Liver (tissue), 9 donors: ENCODE results near the gene SLC16A4. TPM values are rescaled to one million over a fixed set of nuclear protein-coding genes. Genes with fewer than 3 reads are reported as not detected.

Experiments
- DNase-seq: peaks from one replicate; pipeline ENCODE4 v3.0.0-alpha.2; 2017; ENCODE audit warnings: low spot score
- H3K27ac ChIP-seq, 2 donors: one replicate each; pipeline ENCODE4 v1.7.0; 2013; ENCODE audit warnings: inconsistent platforms in 2 of 2, low read length in 2 of 2, control low read depth in 1 of 2, low read depth in 1 of 2, mild to moderate bottlenecking in 1 of 2
- H3K27me3 ChIP-seq, 4 donors: one replicate each; pipeline versions ENCODE4 v1.6.1 to v1.7.0; 2013; ENCODE audit warnings: low read length in 3 of 4, inconsistent platforms in 1 of 4, mild to moderate bottlenecking in 1 of 4, moderate library complexity in 1 of 4; ENCODE audit not compliant: control insufficient read depth in 4 of 4, insufficient read depth in 4 of 4
- H3K36me3 ChIP-seq, 4 donors: one replicate each; pipeline versions ENCODE4 v1.6.1 to v1.7.0; 2013; ENCODE audit warnings: low read length in 3 of 4, mild to moderate bottlenecking in 3 of 4, low read depth in 1 of 4, moderate library complexity in 1 of 4; ENCODE audit not compliant: control insufficient read depth in 4 of 4, insufficient read depth in 3 of 4
- H3K4me1 ChIP-seq, 4 donors: one replicate each; pipeline versions ENCODE4 v1.6.1 to v1.7.0; 2013; ENCODE audit warnings: low read length in 3 of 4, mild to moderate bottlenecking in 3 of 4, moderate library complexity in 1 of 4; ENCODE audit not compliant: control insufficient read depth in 4 of 4, insufficient read depth in 4 of 4
- H3K4me3 ChIP-seq, 3 donors: one replicate each; pipeline versions ENCODE4 v1.6.1 to v1.7.0; 2013; ENCODE audit warnings: low read length in 3 of 3, control low read depth in 1 of 3, low read depth in 1 of 3, mild to moderate bottlenecking in 1 of 3
- H3K9ac ChIP-seq, 2 donors: one replicate each; pipeline ENCODE4 v1.7.0; 2013; ENCODE audit warnings: low read length in 2 of 2, mild to moderate bottlenecking in 2 of 2, moderate library complexity in 2 of 2, control low read depth in 1 of 2, low read depth in 1 of 2
- H3K9me3 ChIP-seq, 4 donors: one replicate each; pipeline versions ENCODE4 v1.6.1 to v1.7.0; 2013; ENCODE audit warnings: low read length in 3 of 4; ENCODE audit not compliant: control insufficient read depth in 4 of 4
- ATF3 ChIP-seq: IDR thresholded peaks from 2 replicates; pipeline ENCODE4 v1.6.1; 2016; ENCODE audit warnings: antibody characterized with exemption
- CTCF ChIP-seq: fragments of 150-350 bp; IDR thresholded peaks from 2 replicates; pipeline ENCODE4 v1.5.1; 2017; ENCODE audit warnings: improper control_type of control experiment, low read depth, low read length; ENCODE audit not compliant: missing input control
- EGR1 ChIP-seq, 2 donors: IDR thresholded peaks; 2 replicates each; pipeline ENCODE4 v1.6.1; 2016 to 2018; ENCODE audit warnings: antibody characterized with exemption in 2 of 2, low read depth in 2 of 2
- FOXA1 ChIP-seq: IDR thresholded peaks from 2 replicates; pipeline ENCODE4 v1.6.1; 2016; ENCODE audit warnings: antibody characterized with exemption
- FOXA2 ChIP-seq: IDR thresholded peaks from 2 replicates; pipeline ENCODE4 v1.6.1; 2016; ENCODE audit warnings: antibody characterized with exemption
- GABPA ChIP-seq, 2 donors: IDR thresholded peaks in 1 of 2; conservative IDR thresholded peaks in 1 of 2; 2 replicates each; pipeline ENCODE4 v1.6.1; 2016; ENCODE audit warnings: antibody characterized with exemption in 2 of 2, mild to moderate bottlenecking in 1 of 2, moderate library complexity in 1 of 2
- HNF4A ChIP-seq, 2 donors: conservative IDR thresholded peaks; 2 replicates each; pipeline ENCODE4 v1.6.1; 2016; ENCODE audit warnings: antibody characterized with exemption in 2 of 2, mild to moderate bottlenecking in 2 of 2
- HNF4G ChIP-seq: IDR thresholded peaks from 2 replicates; pipeline ENCODE4 v1.6.1; 2016; ENCODE audit warnings: antibody characterized with exemption
- JUND ChIP-seq, 2 donors: IDR thresholded peaks; 2 replicates each; pipeline ENCODE4 v1.6.1; 2016; ENCODE audit warnings: antibody characterized with exemption in 2 of 2
- MAX ChIP-seq: IDR thresholded peaks from 2 replicates; pipeline ENCODE4 v1.6.1; 2016; ENCODE audit warnings: antibody characterized with exemption
- NR2F2 ChIP-seq: IDR thresholded peaks from 2 replicates; pipeline ENCODE4 v1.6.1; 2016; ENCODE audit warnings: antibody characterized with exemption
- RAD21 ChIP-seq, 2 donors: IDR thresholded peaks; 2 replicates each; pipeline ENCODE4 v1.6.1; 2016; ENCODE audit warnings: antibody characterized with exemption in 2 of 2, mild to moderate bottlenecking in 2 of 2
- REST ChIP-seq: IDR thresholded peaks from 2 replicates; pipeline ENCODE4 v1.6.1; 2016; ENCODE audit warnings: antibody characterized with exemption, mild to moderate bottlenecking
- RXRA ChIP-seq, 2 donors: IDR thresholded peaks; 2 replicates each; pipeline ENCODE4 v1.6.1; 2017 to 2018; ENCODE audit warnings: antibody characterized with exemption in 2 of 2, mild to moderate bottlenecking in 1 of 2
- SP1 ChIP-seq: IDR thresholded peaks from 2 replicates; pipeline ENCODE4 v1.6.1; 2018; ENCODE audit warnings: antibody characterized with exemption, mild to moderate bottlenecking
- TAF1 ChIP-seq: conservative IDR thresholded peaks from 2 replicates; pipeline ENCODE4 v1.6.1; 2016; ENCODE audit warnings: antibody characterized with exemption, mild to moderate bottlenecking
- YY1 ChIP-seq: IDR thresholded peaks from 2 replicates; pipeline ENCODE4 v1.6.1; 2016; ENCODE audit warnings: antibody characterized with exemption, mild to moderate bottlenecking
- ZBTB33 ChIP-seq: IDR thresholded peaks from 2 replicates; pipeline ENCODE4 v1.6.1; 2016; ENCODE audit warnings: antibody characterized with exemption
- WGBS: extraction: QIAGEN DNeasy Blood & Tissue Kit; methylation state at CpG from one replicate; pipeline ENCODE4 v1.1.7; 2013; 5-methylcytosine and 5-hydroxymethylcytosine counted together
- polyA plus RNA-seq, 2 donors: library from polyadenylated mRNA; stranded (reverse) in 1 of 2; unstranded in 1 of 2; fragments of 200-250 nt in 1 of 2; fragments of >200 nt in 1 of 2; fragmentation: Nextera tagmentation in 1 of 2; extraction: Ambion mirVana in 1 of 2; gene quantifications; one replicate each; pipeline versions ENCODE4 v1.2.1 to v1.2.3, GENCODE V29; 2013 to 2015
- total RNA-seq, 2 donors: library from RNA; depleted of rRNA; stranded (reverse); fragments of >200 nt; gene quantifications; one replicate each; pipeline ENCODE4 v1.2.3, GENCODE V29; 2014
- donor health status: healthy.
- donor health status: healthy.
- donor health status: healthy.
- donor health status: healthy.
- donor health status: healthy.

The SLC16A4 gene
- total and polyA plus RNA-seq, 4 donors, result 0.72 to 1.8 (median 1.6) TPM

- Histone ChIP-seq H3K9me3 (no peaks in the 10 kb centered on the region), H3K36me3 (no peaks in the 10 kb centered on the region), H3K27ac (no peak overlapping the region), H3K4me3 (no peak overlapping the region), H3K27me3 (no peaks in the 10 kb centered on the region), H3K9ac (no peak overlapping the region), H3K4me1 (peaks cover 0 to 9% (median 5%) of the 10 kb centered on the region in 4 donors)
- DNase-seq, result no peak
- TF ChIP-seq TAF1 (no peak), RXRA (IDR thresholded peaks at IDR 0.05) (no peak), RAD21 (IDR thresholded peaks at IDR 0.05) (no peak), HNF4A (conservative IDR thresholded peaks at IDR 0.05) (no peak), MAX (no peak), YY1 (no peak), ATF3 (no peak), HNF4G (no peak), FOXA2 (no peak), CTCF (no peak), REST (no peak), NR2F2 (no peak), GABPA (IDR thresholded peaks at IDR 0.05 in 1 of 2, conservative IDR thresholded peaks at IDR 0.05 in 1 of 2) (no peak), ZBTB33 (no peak), EGR1 (IDR thresholded peaks at IDR 0.05; ENCODE audit: low read depth in 2 of 2) (no peak), FOXA1 (no peak), SP1 (no peak), JUND (IDR thresholded peaks at IDR 0.05) (no peak)
- 83% methylated on average over 7 of the region's 7 CpGs for WGBS
Observed at GRCh38 chr1:110436635-110437034, 45.8 kb upstream of the SLC16A4 start.
